HepG2 (cell line): ENCODE data around the gene MTHFD1. TPM values are rescaled to one million over a fixed set of nuclear protein-coding genes. Genes with fewer than 3 reads are reported as not detected.

Experiments
- ATAC-seq: fragments of 200-7000 bp; cut with Tn5 transposase; 3 replicates; pipeline ENCODE4 v1.9.1; 2020; ENCODE audit warnings: mild to moderate bottlenecking, moderate library complexity
- BruUV-seq: library from RNA; stranded (reverse); fragments of 400-500 nt; replicated peaks from 2 replicates; lab custom pipeline; 2021; lab: Mats Ljungman, UMichigan
- CTCF ChIA-PET: fragments of 300-600 bp; formaldehyde crosslinking; extraction: SDS; loops from one replicate; lab custom pipeline; 2021; ENCODE audit warnings: low total read pairs, inconsistent platforms, low intra/inter-chr PET ratio; lab: Yijun Ruan, JAX
- POLR2A ChIA-PET: fragments of 350-600 bp; sonication (Branson Sonifier 250); formaldehyde crosslinking; loops from one replicate; lab custom pipeline; 2020; ENCODE audit warnings: antibody characterized with exemption, inconsistent platforms; lab: Yijun Ruan, JAX
- DNase-seq: peaks from one replicate; pipeline ENCODE4 v3.0.0-alpha.2; 2015; ENCODE audit warnings: low spot score
- FAIRE-seq: peaks from 3 replicates; lab custom pipeline; 2011; peaks lifted over from hg19 to GRCh38; lab: Jason Lieb, UNC
- H2AFZ ChIP-seq: one replicate; pipeline ENCODE4 v1.6.1; 2011; ENCODE audit warnings: low read length, inconsistent platforms
- H3K27ac ChIP-seq: fragments of 300-600 bp; 3 replicates; pipeline ENCODE4 v1.8.0; 2011; ENCODE audit warnings: mixed run types, mild to moderate bottlenecking, mixed read lengths, low read length, inconsistent platforms; ENCODE audit not compliant: insufficient read depth; ENCODE audit errors: extremely low read length
- H3K27me3 ChIP-seq, 2 experiments: fragments of 200-600 bp in 1 of 2; 2 replicates in 1 of 2; 3 replicates in 1 of 2; pipeline versions ENCODE4 v1.6.0 to v1.8.0; 2011; ENCODE audit warnings: low read length in 2 of 2, mild to moderate bottlenecking in 2 of 2, moderate library complexity in 2 of 2, inconsistent platforms in 1 of 2; ENCODE audit not compliant: insufficient read depth in 2 of 2, control insufficient read depth in 1 of 2
- H3K36me3 ChIP-seq, 2 experiments: fragments of 200-600 bp in 1 of 2; replicated peaks in 1 of 2; 2 replicates in 1 of 2; 3 replicates in 1 of 2; pipeline versions ENCODE4 v1.5.1 to v1.8.0; 2011; ENCODE audit warnings: low read length in 2 of 2, inconsistent platforms in 1 of 2; ENCODE audit not compliant: insufficient read depth in 2 of 2, control insufficient read depth in 1 of 2
- H3K4me1 ChIP-seq: 2 replicates; pipeline ENCODE4 v1.5.1; 2012; ENCODE audit warnings: low read length, inconsistent platforms; ENCODE audit not compliant: insufficient read depth
- H3K4me2 ChIP-seq: 2 replicates; pipeline ENCODE4 v1.6.0; 2011; ENCODE audit warnings: low read depth, low read length, inconsistent platforms
- H3K4me3 ChIP-seq, 3 experiments: fragments of 200-600 bp in 1 of 3; sonication (generic), shearing (Covaris generic) in 1 of 3; replicated peaks in 1 of 3; 2 replicates each; pipeline ENCODE4 v1.5.1; 2011 to 2016; ENCODE audit warnings: low read length in 3 of 3, inconsistent platforms in 2 of 3, low read depth in 2 of 3, mild to moderate bottlenecking in 2 of 3, control low read depth in 1 of 3, mixed read lengths in 1 of 3; ENCODE audit not compliant: insufficient read depth in 1 of 3
- H3K79me2 ChIP-seq: one replicate; pipeline ENCODE4 v1.6.1; 2011; ENCODE audit warnings: low read length, inconsistent platforms; ENCODE audit not compliant: insufficient read depth
- H3K9ac ChIP-seq: 2 replicates; pipeline ENCODE4 v1.6.0; 2011; ENCODE audit warnings: mild to moderate bottlenecking, low read depth, low read length, inconsistent platforms; ENCODE audit not compliant: insufficient read depth
- H3K9me3 ChIP-seq: 2 replicates; pipeline ENCODE4 v1.5.1; 2012; ENCODE audit warnings: mild to moderate bottlenecking, low read length
- H4K20me1 ChIP-seq: 2 replicates; pipeline ENCODE4 v1.6.0; 2011; ENCODE audit warnings: inconsistent platforms, mild to moderate bottlenecking, low read length, moderate library complexity; ENCODE audit not compliant: insufficient read depth
- CBX2 ChIP-seq, 2 experiments: fragments of 200-600 bp in 1 of 2; sonication (generic); formaldehyde crosslinking in 1 of 2; IDR thresholded peaks; 2 replicates each; pipeline versions ENCODE4 v1.7.0 to v1.8.1; 2018 to 2022; ENCODE audit warnings: low read depth in 2 of 2, low read length in 1 of 2, mild to moderate bottlenecking in 1 of 2, missing genetic modification reagents in 1 of 2
- POGZ ChIP-seq: sonication (generic); formaldehyde crosslinking; IDR thresholded peaks from 2 replicates; pipeline ENCODE4 v1.4.0; 2020; ENCODE audit warnings: mild to moderate bottlenecking, missing genetic modification reagents
- ZNF263 ChIP-seq: sonication (generic); formaldehyde crosslinking; IDR thresholded peaks from 2 replicates; pipeline ENCODE4 v1.4.0; 2020; ENCODE audit warnings: missing genetic modification reagents
- WGBS: methylation state at CpG from one replicate; pipeline ENCODE4 v1.1.6; 2017; ENCODE audit warnings: low lambda C conversion rate; 5-methylcytosine and 5-hydroxymethylcytosine counted together
- in situ Hi-C: cut with HindIII; loops from 2 replicates; pipeline ENCODE4 v1.10.0; 2017; ENCODE audit warnings: low pct_unique_long_range_greater_than_20kb; ENCODE audit not compliant: extremely low pct_ligation_motif_present
- intact Hi-C: fragments of 100-400 bp; cut with micrococcal nuclease; formaldehyde crosslinking; loops from one replicate; pipeline ENCODE4 v1.10.0; 2022; ENCODE audit not compliant: unreplicated experiment
- polyA plus RNA-seq, 8 experiments: library from polyadenylated mRNA; depleted of rRNA in 3 of 8; stranded (reverse) in 7 of 8; unstranded in 1 of 8; fragments of >200 nt; fragmentation: Illumina TruSeq in 4 of 8; extraction: Trizol in 4 of 8; gene quantifications; 2 replicates each; pipeline versions ENCODE4 v1.2.1 to v1.2.3, GENCODE V29; 2011 to 2016; ENCODE audit warnings: low read depth in 4 of 8, missing spikeins in 1 of 8, mixed read lengths in 1 of 8; ENCODE audit not compliant: insufficient read depth in 1 of 8
- total RNA-seq, 5 experiments: library from RNA; depleted of rRNA; stranded (reverse); fragments of >200 nt; fragmentation: Illumina TruSeq; extraction: Trizol; gene quantifications; 2 replicates each; pipeline ENCODE4 v1.2.3, GENCODE V29; 2016; ENCODE audit warnings: low read depth in 1 of 5
- TF ChIP-seq, protein P1 (sequence below): sonication (generic); formaldehyde crosslinking; IDR thresholded peaks from 2 replicates; pipeline ENCODE4 v1.9.0; 2021; ENCODE audit warnings: missing genetic modification reagents, borderline replicate concordance
- TF ChIP-seq, protein P2 (sequence below): sonication (generic); formaldehyde crosslinking; IDR thresholded peaks from 2 replicates; pipeline ENCODE4 v1.4.0; 2020; ENCODE audit warnings: mild to moderate bottlenecking, low read depth, missing genetic modification reagents
- TF ChIP-seq, protein P3 (sequence below): sonication (generic); formaldehyde crosslinking; IDR thresholded peaks from 2 replicates; pipeline ENCODE4 v1.8.1; 2023; ENCODE audit warnings: missing genetic modification reagents, mild to moderate bottlenecking, borderline replicate concordance
- TF ChIP-seq, protein P4 (sequence below): sonication (generic); formaldehyde crosslinking; conservative IDR thresholded peaks from 2 replicates; pipeline ENCODE4 v1.4.0; 2020; ENCODE audit warnings: mild to moderate bottlenecking, missing genetic modification reagents, moderate library complexity
- TF ChIP-seq, protein P5 (sequence below): sonication (generic); formaldehyde crosslinking; IDR thresholded peaks from 2 replicates; pipeline ENCODE4 v1.9.0; 2021; ENCODE audit warnings: missing genetic modification reagents, mild to moderate bottlenecking, borderline replicate concordance
- TF ChIP-seq, protein P6 (sequence below): sonication (generic); formaldehyde crosslinking; IDR thresholded peaks from 2 replicates; pipeline ENCODE4 v1.8.0; 2022; ENCODE audit warnings: mild to moderate bottlenecking, missing genetic modification reagents; ENCODE audit not compliant: insufficient replicate concordance

Gene MTHFD1
- total and polyA plus RNA-seq, 2 of the 13 experiments (the other 11 are each of a cell fraction or from before 2014, with no cell fraction given), result 31.0 to 106 TPM

DNA sequence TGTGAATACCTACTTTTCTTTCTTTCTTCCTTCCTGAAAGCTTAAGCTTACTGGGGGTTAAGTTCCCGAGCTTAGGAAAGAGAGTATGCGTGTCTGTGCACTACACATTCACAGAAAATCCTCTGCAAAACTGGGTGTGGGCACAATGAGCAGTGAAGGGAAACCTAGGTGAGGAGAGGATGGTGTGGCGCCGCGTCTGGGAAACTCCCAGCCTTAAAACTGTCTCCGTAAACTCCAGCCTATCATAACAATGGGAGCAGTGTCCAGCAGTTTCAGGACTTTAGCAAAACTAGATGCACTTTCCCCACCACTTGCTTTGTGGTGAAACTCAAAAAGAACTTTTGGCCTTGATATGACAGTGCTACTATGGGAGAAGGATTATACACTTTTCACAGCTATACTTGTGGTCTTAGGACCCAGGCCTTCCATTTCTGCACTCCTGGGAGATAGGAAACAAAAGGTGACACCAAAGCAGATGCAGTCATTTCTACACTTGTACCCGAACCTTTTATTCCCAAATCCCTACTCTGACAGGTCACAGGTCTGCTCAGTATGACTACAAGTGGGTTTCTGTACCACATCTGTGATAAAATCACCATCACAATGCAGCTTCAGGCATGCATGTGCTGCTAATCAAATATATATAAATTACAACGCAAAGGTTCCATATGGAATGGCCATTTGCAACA, 87.6 kb downstream of the MTHFD1 start (continued):
- TF ChIP-seq, protein P1, sequence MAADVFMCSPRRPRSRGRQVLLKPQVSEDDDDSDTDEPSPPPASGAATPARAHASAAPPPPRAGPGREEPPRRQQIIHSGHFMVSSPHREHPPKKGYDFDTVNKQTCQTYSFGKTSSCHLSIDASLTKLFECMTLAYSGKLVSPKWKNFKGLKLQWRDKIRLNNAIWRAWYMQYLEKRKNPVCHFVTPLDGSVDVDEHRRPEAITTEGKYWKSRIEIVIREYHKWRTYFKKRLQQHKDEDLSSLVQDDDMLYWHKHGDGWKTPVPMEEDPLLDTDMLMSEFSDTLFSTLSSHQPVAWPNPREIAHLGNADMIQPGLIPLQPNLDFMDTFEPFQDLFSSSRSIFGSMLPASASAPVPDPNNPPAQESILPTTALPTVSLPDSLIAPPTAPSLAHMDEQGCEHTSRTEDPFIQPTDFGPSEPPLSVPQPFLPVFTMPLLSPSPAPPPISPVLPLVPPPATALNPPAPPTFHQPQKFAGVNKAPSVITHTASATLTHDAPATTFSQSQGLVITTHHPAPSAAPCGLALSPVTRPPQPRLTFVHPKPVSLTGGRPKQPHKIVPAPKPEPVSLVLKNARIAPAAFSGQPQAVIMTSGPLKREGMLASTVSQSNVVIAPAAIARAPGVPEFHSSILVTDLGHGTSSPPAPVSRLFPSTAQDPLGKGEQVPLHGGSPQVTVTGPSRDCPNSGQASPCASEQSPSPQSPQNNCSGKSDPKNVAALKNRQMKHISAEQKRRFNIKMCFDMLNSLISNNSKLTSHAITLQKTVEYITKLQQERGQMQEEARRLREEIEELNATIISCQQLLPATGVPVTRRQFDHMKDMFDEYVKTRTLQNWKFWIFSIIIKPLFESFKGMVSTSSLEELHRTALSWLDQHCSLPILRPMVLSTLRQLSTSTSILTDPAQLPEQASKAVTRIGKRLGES (CRISPR knock-in tag), result no peak

DNA sequence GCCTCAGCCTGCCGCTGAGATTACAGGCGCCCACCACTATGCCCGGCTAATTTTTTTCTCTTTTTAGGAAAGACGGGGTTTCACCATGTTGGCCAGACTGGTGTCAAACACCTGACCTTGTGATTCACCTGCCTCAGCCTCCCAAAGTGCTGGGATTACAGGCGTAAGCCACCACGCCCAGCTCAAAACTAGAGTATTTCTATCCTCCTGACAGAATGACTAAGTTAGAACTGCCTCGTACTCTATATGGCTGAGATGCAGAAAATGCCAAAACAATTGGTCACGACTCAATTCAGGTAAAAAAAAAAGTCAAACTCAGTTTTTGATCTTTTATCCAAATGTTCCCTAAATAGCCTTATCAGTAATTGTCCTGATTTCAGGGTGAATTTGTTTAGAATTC, 88.3 kb downstream of the MTHFD1 start:
- ChIA-PET POLR2A (no interaction called here), CTCF (no interaction called here)
- BruUV-seq, result no TSS peak
- 94% methylated on average over 8 of the region's 8 CpGs for WGBS
- no peak for FAIRE-seq
- Histone ChIP-seq H3K9me3 (no peaks in the 10 kb centered on the region), H4K20me1 (no peaks in the 10 kb centered on the region), H2AFZ (no peak overlapping the region), H3K27me3 (no peaks in the 10 kb centered on the region), H3K4me1 (peaks cover 8% of the 10 kb centered on the region), H3K9ac (no peak overlapping the region), H3K27ac (no peak overlapping the region), H3K79me2 (no peaks in the 10 kb centered on the region), H3K4me3 (no peak overlapping the region), H3K4me2 (no peak overlapping the region), H3K36me3 (no peaks in the 10 kb centered on the region; a peak in 1 of 5 replicates)
- no peak for DNase-seq
- intact Hi-C loops (no loop called here), in situ Hi-C loops (loop anchor here (5.0 kb wide), 1 partner anchor 134 kb away; no protein-coding TSS in a partner anchor)
- ATAC-seq, result no peak
- TF ChIP-seq, protein P2, sequence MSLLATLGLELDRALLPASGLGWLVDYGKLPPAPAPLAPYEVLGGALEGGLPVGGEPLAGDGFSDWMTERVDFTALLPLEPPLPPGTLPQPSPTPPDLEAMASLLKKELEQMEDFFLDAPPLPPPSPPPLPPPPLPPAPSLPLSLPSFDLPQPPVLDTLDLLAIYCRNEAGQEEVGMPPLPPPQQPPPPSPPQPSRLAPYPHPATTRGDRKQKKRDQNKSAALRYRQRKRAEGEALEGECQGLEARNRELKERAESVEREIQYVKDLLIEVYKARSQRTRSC (CRISPR knock-in tag), result no peak
- TF ChIP-seq, protein P3, sequence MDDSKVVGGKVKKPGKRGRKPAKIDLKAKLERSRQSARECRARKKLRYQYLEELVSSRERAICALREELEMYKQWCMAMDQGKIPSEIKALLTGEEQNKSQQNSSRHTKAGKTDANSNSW (CRISPR knock-in tag), result no peak
- TF ChIP-seq, protein P4, sequence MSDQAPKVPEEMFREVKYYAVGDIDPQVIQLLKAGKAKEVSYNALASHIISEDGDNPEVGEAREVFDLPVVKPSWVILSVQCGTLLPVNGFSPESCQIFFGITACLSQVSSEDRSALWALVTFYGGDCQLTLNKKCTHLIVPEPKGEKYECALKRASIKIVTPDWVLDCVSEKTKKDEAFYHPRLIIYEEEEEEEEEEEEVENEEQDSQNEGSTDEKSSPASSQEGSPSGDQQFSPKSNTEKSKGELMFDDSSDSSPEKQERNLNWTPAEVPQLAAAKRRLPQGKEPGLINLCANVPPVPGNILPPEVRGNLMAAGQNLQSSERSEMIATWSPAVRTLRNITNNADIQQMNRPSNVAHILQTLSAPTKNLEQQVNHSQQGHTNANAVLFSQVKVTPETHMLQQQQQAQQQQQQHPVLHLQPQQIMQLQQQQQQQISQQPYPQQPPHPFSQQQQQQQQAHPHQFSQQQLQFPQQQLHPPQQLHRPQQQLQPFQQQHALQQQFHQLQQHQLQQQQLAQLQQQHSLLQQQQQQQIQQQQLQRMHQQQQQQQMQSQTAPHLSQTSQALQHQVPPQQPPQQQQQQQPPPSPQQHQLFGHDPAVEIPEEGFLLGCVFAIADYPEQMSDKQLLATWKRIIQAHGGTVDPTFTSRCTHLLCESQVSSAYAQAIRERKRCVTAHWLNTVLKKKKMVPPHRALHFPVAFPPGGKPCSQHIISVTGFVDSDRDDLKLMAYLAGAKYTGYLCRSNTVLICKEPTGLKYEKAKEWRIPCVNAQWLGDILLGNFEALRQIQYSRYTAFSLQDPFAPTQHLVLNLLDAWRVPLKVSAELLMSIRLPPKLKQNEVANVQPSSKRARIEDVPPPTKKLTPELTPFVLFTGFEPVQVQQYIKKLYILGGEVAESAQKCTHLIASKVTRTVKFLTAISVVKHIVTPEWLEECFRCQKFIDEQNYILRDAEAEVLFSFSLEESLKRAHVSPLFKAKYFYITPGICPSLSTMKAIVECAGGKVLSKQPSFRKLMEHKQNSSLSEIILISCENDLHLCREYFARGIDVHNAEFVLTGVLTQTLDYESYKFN (CRISPR knock-in tag), result no peak
- TF ChIP-seq POGZ (CRISPR knock-in tag) (no peak), ZNF263 (no peak), CBX2 (IDR thresholded peaks at IDR 0.05; ENCODE audit: low read depth, low read length) (no peak), CBX2 (CRISPR knock-in tag; IDR thresholded peaks at IDR 0.05; ENCODE audit: low read depth) (no peak)
- TF ChIP-seq, protein P5, sequence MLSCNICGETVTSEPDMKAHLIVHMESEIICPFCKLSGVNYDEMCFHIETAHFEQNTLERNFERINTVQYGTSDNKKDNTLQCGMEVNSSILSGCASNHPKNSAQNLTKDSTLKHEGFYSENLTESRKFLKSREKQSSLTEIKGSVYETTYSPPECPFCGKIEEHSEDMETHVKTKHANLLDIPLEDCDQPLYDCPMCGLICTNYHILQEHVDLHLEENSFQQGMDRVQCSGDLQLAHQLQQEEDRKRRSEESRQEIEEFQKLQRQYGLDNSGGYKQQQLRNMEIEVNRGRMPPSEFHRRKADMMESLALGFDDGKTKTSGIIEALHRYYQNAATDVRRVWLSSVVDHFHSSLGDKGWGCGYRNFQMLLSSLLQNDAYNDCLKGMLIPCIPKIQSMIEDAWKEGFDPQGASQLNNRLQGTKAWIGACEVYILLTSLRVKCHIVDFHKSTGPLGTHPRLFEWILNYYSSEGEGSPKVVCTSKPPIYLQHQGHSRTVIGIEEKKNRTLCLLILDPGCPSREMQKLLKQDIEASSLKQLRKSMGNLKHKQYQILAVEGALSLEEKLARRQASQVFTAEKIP (CRISPR knock-in tag), result no peak
- TF ChIP-seq, protein P6, sequence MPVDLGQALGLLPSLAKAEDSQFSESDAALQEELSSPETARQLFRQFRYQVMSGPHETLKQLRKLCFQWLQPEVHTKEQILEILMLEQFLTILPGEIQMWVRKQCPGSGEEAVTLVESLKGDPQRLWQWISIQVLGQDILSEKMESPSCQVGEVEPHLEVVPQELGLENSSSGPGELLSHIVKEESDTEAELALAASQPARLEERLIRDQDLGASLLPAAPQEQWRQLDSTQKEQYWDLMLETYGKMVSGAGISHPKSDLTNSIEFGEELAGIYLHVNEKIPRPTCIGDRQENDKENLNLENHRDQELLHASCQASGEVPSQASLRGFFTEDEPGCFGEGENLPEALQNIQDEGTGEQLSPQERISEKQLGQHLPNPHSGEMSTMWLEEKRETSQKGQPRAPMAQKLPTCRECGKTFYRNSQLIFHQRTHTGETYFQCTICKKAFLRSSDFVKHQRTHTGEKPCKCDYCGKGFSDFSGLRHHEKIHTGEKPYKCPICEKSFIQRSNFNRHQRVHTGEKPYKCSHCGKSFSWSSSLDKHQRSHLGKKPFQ, result no peak
